ENCODE data around the gene MAP1A.

DNA sequence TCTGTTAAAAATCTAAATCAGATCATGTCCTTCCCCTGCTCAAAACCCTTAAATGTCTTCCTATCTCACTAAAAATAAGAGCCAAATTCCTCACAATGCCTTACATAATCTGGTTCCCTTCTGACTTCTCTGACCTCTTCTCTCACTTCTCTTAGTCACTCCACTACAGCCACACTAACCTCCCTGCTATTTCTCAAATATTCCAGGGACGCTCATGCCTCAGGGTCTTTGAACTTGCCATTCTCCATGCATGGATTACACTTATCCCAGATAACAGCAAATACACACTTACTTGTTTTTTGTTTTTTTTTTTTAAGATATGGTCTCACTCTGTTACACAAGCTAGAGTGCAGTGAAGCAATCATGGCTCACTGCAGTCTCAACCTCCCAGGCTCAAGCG is 33.0 kb upstream of the MAP1A start:
- TF ChIP-seq POLR2A (IDR thresholded peaks at IDR 0.05; ENCODE audit: low read length) = no peak
- TF ChIP-seq GATA1 (IDR thresholded peaks at IDR 0.05; ENCODE audit: low read depth, low read length) = no peak

All from erythroblast (primary cell).